ENCODE results near the gene TINAGL1.

TINAGL1 gene

GRCh38 chr1:31576201-31576669 is at the start of gene TINAGL1:
TINAGL1 (plus strand) TSS chr1:31576515; CDS start chr1:31577149, 634 bp downstream.
- no peak for FAIRE-seq

GRCh38 chr1:31529999-31530684 is 46.2 kb upstream of the TINAGL1 start:
- FAIRE-seq = no peak

- no peak for FAIRE-seq
Measured at GRCh38 chr1:31531177-31531999, 44.9 kb upstream of the TINAGL1 start.

- no peak for FAIRE-seq
Measured at GRCh38 chr1:31532173-31532572, 44.1 kb upstream of the TINAGL1 start.

GRCh38 chr1:31535561-31535960 is 40.8 kb upstream of the TINAGL1 start:
- FAIRE-seq = no peak

GRCh38 chr1:31539329-31539728 is 37.0 kb upstream of the TINAGL1 start:
- no peak for FAIRE-seq

GRCh38 chr1:31541194-31541593 is 35.1 kb upstream of the TINAGL1 start:
- no peak for FAIRE-seq

- no peak for FAIRE-seq
Measured at GRCh38 chr1:31545927-31546540, 30.3 kb upstream of the TINAGL1 start.

- FAIRE-seq = no peak
Measured at GRCh38 chr1:31548534-31548906, 27.8 kb upstream of the TINAGL1 start.

GRCh38 chr1:31548907-31549808 is 27.2 kb upstream of the TINAGL1 start:
- FAIRE-seq = no peak

GRCh38 chr1:31549809-31550620 is 26.3 kb upstream of the TINAGL1 start:
- FAIRE-seq = no peak

- FAIRE-seq = no peak
Measured at GRCh38 chr1:31551208-31551607, 25.1 kb upstream of the TINAGL1 start.

- FAIRE-seq = no peak
Measured at GRCh38 chr1:31552489-31552888, 23.8 kb upstream of the TINAGL1 start.

GRCh38 chr1:31556481-31557006 is 19.8 kb upstream of the TINAGL1 start:
- FAIRE-seq = no peak

GRCh38 chr1:31559715-31560114 is 16.6 kb upstream of the TINAGL1 start:
- no peak for FAIRE-seq

GRCh38 chr1:31560394-31560793 is 15.9 kb upstream of the TINAGL1 start:
- FAIRE-seq = no peak

GRCh38 chr1:31562707-31563360 is 13.5 kb upstream of the TINAGL1 start:
- no peak for FAIRE-seq

GRCh38 chr1:31564606-31564989 is 11.7 kb upstream of the TINAGL1 start:
- FAIRE-seq = no peak

GRCh38 chr1:31567956-31568570 is 8.3 kb upstream of the TINAGL1 start:
- FAIRE-seq = no peak

- no peak for FAIRE-seq
Measured at GRCh38 chr1:31568895-31569595, 7.3 kb upstream of the TINAGL1 start.
